BLaER1 (cell line): ENCODE measurements around the gene SRSF12.

ENCODE experiments used
- H3K27ac ChIP-seq: shearing (Covaris generic); formaldehyde crosslinking; 2 replicates; pipeline ENCODE4 v1.8.1; 2022
- H3K27me3 ChIP-seq: shearing (Covaris generic); formaldehyde crosslinking; 2 replicates; pipeline ENCODE4 v1.8.1; 2022
- H3K36me3 ChIP-seq: shearing (Covaris generic); formaldehyde crosslinking; 2 replicates; pipeline ENCODE4 v1.8.1; 2022
- H3K4me1 ChIP-seq: shearing (Covaris generic); formaldehyde crosslinking; 2 replicates; pipeline ENCODE4 v1.8.1; 2022
- H3K4me2 ChIP-seq: shearing (Covaris generic); formaldehyde crosslinking; 2 replicates; pipeline ENCODE4 v1.8.1; 2022
- H3K4me3 ChIP-seq: shearing (Covaris generic); formaldehyde crosslinking; 2 replicates; pipeline ENCODE4 v1.8.1; 2022
- H3K9ac ChIP-seq: shearing (Covaris generic); formaldehyde crosslinking; 2 replicates; pipeline ENCODE4 v1.8.1; 2022
- H3K9me3 ChIP-seq: shearing (Covaris generic); formaldehyde crosslinking; 2 replicates; pipeline ENCODE4 v1.8.1; 2022
- H4K20me1 ChIP-seq: shearing (Covaris generic); formaldehyde crosslinking; 2 replicates; pipeline ENCODE4 v1.8.1; 2022
- Cebpa-rat ChIP-seq: shearing (Covaris generic); IDR thresholded peaks from 2 replicates; pipeline ENCODE4 v1.8.1; 2022

Gene SRSF12

DNA sequence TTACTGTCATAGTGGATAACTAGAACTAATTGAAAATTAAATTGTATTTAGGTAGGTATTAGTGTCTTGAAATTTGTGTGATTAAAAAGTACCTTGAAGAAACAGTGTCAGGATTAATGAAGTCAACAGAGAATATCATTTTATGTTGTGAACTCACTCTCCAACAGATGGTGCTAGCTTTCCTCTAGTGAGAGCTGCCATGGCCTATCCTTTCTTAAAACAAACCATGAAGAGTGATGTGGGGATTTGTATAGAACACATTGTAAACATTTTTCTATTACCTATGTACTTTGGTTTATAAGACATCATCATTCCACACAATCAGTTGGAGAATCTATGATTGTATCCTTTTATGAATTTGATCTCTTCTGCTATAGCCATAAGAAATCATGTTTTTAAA, 4.8 kb upstream of the SRSF12 start:
- no peak overlapping the region for H3K27ac ChIP-seq

DNA sequence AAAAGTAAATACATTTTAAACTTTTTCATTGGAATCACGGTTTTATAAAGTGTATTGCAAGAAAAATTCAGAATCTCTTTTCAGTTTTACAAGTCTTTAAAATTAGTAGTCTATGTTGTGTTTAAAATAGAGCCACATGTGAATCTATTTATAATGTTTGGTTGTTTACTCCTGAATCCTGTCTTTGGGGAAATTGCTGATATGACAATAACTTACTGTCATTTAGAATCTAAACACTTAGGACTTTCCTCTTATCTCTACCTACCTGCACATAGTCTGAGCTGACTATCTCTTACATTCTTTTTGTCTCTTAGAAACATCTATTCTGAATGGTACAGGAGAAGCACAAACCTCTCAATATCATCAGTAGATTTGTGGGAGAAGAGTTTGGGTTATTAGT, 4.1 kb upstream of the SRSF12 start:
- Histone ChIP-seq H4K20me1 (no peaks in the 10 kb centered on the region), H3K27ac (no peak overlapping the region), H3K4me2 (no peak overlapping the region), H3K9ac (no peak overlapping the region), H3K9me3 (no peaks in the 10 kb centered on the region), H3K4me3 (no peak overlapping the region), H3K27me3 (peaks cover 14% of the 10 kb centered on the region; the same call in 1 of the 2 replicates), H3K36me3 (no peaks in the 10 kb centered on the region), H3K4me1 (0 out of 2 replicates have a peak, but pooled peaks cover 1% of the 10 kb centered on the region)
- TF ChIP-seq Cebpa-rat: no peak

More for the DNA sequence above, 4.8 kb upstream of the SRSF12 start:
- H3K4me3 ChIP-seq: no peak overlapping the region
- no peaks in the 10 kb centered on the region for H3K4me1 ChIP-seq
- no peaks in the 10 kb centered on the region for H4K20me1 ChIP-seq
- no peak for TF ChIP-seq Cebpa-rat
- H3K9me3 ChIP-seq: no peaks in the 10 kb centered on the region
- no peaks in the 10 kb centered on the region for H3K36me3 ChIP-seq
- no peak overlapping the region for H3K4me2 ChIP-seq
- H3K27me3 ChIP-seq: peaks cover 7% of the 10 kb centered on the region; the same call in 1 of the 2 replicates
- no peak overlapping the region for H3K9ac ChIP-seq

DNA sequence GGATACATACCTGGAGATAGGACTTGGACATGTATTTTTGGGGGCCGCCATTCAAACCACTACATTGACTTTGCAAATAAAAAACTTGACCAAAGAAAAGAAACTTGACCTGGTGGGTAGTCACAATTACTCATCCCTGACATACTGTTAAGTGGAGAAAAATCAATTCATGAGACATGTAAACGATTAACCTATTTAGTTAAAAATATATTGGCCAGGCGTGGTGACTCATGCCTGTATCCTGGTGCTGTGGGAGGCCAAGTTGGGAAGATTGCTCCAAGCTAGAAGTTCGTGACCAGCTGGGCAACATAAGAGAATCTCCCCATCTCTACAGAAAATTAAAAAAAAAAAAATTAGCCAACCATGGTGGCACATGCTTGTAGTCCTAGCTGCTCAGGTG, 2.5 kb upstream of the SRSF12 start:
- H3K27ac ChIP-seq: no peak overlapping the region
- TF ChIP-seq Cebpa-rat: no peak
- no peaks in the 10 kb centered on the region for H3K36me3 ChIP-seq
- no peaks in the 10 kb centered on the region for H4K20me1 ChIP-seq
- no peak overlapping the region for H3K4me2 ChIP-seq
- H3K9me3 ChIP-seq: no peaks in the 10 kb centered on the region
- 0 out of 2 replicates have a peak, but pooled peaks cover 3% of the 10 kb centered on the region for H3K4me1 ChIP-seq
- H3K4me3 ChIP-seq: no peak overlapping the region
- H3K9ac ChIP-seq: no peak overlapping the region
- H3K27me3 ChIP-seq: peaks cover 21% of the 10 kb centered on the region; the same call in 1 of the 2 replicates

DNA sequence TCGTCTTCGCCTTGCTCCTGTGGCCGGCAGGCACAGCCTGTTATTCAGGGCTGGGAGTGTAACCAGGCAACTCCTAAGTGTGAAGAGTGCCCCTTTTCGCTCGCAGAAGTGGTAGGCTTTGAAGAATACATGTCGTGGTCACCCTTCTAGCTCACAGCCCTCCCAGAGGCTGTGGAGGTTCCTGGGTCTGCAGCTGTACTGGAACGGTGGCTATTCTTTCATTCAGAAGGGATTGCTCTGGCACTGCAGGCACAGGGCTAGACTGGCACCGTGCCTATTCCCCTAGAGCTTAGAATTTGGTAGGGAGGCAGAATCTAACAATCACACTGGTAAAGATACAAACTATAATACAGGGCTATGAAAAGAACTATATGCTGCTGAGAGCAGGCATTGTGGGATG, 1.1 kb upstream of the SRSF12 start:
- no peak overlapping the region for H3K4me2 ChIP-seq
- H3K36me3 ChIP-seq: no peaks in the 10 kb centered on the region
- H3K27me3 ChIP-seq: peaks cover 21% of the 10 kb centered on the region; the same call in 1 of the 2 replicates
- no peaks in the 10 kb centered on the region for H4K20me1 ChIP-seq
- TF ChIP-seq Cebpa-rat: no peak
- 0 out of 2 replicates have a peak, but pooled peaks cover 3% of the 10 kb centered on the region for H3K4me1 ChIP-seq
- no peak overlapping the region for H3K9ac ChIP-seq
- H3K4me3 ChIP-seq: no peak overlapping the region
- no peak overlapping the region for H3K27ac ChIP-seq
- no peaks in the 10 kb centered on the region for H3K9me3 ChIP-seq

DNA sequence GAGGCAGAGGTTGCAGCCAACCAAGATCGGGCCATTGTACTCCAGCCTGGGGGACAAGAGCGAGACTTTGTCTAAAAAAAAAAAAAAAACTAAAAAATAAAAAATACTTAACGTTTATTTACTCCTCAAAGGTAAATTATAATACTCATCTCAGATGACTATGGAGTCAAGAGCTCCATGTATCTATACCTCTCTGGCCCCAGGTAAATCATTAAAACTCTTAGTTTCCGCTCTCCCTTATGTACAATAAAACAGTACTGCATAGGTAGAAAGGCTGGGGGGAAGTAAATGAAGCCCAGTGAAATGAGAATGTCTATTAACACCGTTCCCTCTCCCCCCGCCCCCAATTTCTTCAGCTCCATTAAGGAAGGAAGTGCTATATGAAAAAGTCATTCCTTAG, 1.2 kb downstream of the SRSF12 start:
- Histone ChIP-seq H3K4me3 (no peak overlapping the region), H3K9me3 (no peaks in the 10 kb centered on the region), H3K27ac (no peak overlapping the region), H3K36me3 (no peaks in the 10 kb centered on the region), H3K4me2 (peak overlapping the region; percentile 76), H4K20me1 (no peaks in the 10 kb centered on the region), H3K4me1 (0 out of 2 replicates have a peak, but pooled peaks cover 3% of the 10 kb centered on the region), H3K9ac (no peak overlapping the region), H3K27me3 (peaks cover 21% of the 10 kb centered on the region; the same call in 1 of the 2 replicates)
- no peak for TF ChIP-seq Cebpa-rat

DNA sequence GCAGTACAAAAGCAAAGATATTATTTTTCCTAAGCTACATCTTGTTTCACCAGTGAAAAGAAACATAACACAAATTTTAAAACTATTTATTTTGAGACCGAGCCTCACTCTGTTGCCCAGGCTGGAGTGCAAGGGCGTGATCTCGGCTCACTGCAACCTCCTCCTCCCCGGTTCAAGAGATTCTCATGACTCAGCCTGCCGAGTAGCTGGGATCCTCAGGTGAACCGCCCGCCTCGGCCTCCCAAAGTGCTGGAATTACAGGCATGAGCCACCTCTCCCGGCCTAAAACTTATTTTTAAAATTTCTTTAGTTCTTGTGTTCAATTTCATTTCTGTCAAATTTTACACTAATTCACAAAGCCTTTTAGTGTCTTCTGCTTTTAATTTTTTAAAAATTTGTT, 5.9 kb downstream of the SRSF12 start:
- no peak overlapping the region for H3K4me2 ChIP-seq
- H3K4me1 ChIP-seq: 0 out of 2 replicates have a peak, but pooled peaks cover 2% of the 10 kb centered on the region
- no peak overlapping the region for H3K4me3 ChIP-seq
- no peaks in the 10 kb centered on the region for H4K20me1 ChIP-seq
- H3K36me3 ChIP-seq: no peaks in the 10 kb centered on the region
- H3K9ac ChIP-seq: no peak overlapping the region
- no peak overlapping the region for H3K27ac ChIP-seq
- H3K9me3 ChIP-seq: no peaks in the 10 kb centered on the region
- TF ChIP-seq Cebpa-rat: no peak
- peaks cover 7% of the 10 kb centered on the region; the same call in 1 of the 2 replicates for H3K27me3 ChIP-seq

DNA sequence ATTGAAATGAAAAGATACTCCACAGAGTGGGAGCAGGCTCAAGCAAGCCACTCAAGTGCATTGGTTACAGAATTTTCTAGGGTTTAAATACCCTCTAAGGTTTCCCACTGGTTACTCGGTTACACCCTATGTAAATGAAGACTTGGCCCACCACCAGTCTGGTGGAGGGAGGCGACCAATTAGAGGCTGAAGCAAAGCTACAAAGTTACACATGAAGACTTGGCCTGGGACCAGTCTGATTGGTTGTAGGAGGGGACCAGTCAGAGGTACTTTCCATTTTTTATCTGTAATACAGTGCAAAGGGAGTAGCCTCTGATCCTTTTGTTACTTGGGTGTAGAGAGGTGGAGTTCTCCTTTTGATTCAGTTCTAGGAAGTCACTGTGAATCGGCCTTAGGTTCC, 7.6 kb downstream of the SRSF12 start:
- H3K4me2 ChIP-seq: no peak overlapping the region
- H4K20me1 ChIP-seq: no peaks in the 10 kb centered on the region
- H3K4me1 ChIP-seq: no peaks in the 10 kb centered on the region
- H3K9ac ChIP-seq: no peak overlapping the region
- no peak overlapping the region for H3K27ac ChIP-seq
- no peak for TF ChIP-seq Cebpa-rat
- H3K9me3 ChIP-seq: no peaks in the 10 kb centered on the region
- no peaks in the 10 kb centered on the region for H3K36me3 ChIP-seq
- no peak overlapping the region for H3K4me3 ChIP-seq
- H3K27me3 ChIP-seq: no peaks in the 10 kb centered on the region

DNA sequence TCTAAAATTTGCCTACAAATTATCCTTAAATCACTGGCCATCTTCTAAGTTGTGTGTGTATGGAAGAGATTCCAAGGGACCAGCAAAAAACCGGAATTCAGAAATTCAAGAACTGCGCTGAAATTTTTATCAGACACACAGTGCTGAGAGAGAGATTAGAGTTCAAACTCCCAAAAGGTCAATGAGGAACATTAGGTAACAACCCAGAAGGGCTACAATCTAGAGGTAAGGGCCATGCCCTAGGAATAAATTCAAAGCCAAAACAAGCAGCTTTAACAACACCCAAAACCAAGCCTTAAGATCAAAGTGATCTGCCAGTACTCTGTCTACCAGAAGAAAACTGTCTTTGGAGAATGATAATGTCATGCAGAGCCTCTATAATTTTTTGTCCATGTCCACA, 17.8 kb downstream of the SRSF12 start:
- Histone ChIP-seq H3K9ac (no peak overlapping the region), H3K4me2 (no peak overlapping the region), H3K27ac (no peak overlapping the region), H3K4me3 (no peak overlapping the region), H3K4me1 (no peaks in the 10 kb centered on the region), H4K20me1 (no peaks in the 10 kb centered on the region), H3K9me3 (no peaks in the 10 kb centered on the region), H3K36me3 (no peaks in the 10 kb centered on the region), H3K27me3 (no peaks in the 10 kb centered on the region)
- no peak for TF ChIP-seq Cebpa-rat

DNA sequence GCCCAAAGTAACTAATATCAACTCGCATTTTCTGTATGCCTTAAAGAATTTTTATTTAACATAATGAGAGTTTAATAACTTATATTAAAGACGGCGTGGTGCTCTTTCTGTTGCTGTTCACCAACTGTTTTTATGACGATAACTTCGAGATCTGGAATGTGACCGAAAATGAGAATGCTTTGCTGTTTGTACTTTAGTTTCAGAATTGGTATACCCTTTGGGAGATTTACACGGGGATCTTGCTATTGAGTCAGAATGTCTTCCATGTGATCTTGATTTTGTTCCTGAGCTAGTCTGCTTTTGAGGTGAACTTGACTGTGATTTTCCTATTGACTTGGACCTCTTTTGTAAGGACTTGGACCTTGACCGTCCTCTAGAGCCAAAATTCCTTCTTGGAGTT, 19.4 kb downstream of the SRSF12 start:
- Histone ChIP-seq H3K4me1 (no peaks in the 10 kb centered on the region), H4K20me1 (no peaks in the 10 kb centered on the region), H3K27me3 (no peaks in the 10 kb centered on the region), H3K36me3 (no peaks in the 10 kb centered on the region), H3K9ac (no peak overlapping the region), H3K9me3 (no peaks in the 10 kb centered on the region), H3K4me3 (no peak overlapping the region), H3K4me2 (no peak overlapping the region), H3K27ac (no peak overlapping the region)
- TF ChIP-seq Cebpa-rat: no peak

DNA sequence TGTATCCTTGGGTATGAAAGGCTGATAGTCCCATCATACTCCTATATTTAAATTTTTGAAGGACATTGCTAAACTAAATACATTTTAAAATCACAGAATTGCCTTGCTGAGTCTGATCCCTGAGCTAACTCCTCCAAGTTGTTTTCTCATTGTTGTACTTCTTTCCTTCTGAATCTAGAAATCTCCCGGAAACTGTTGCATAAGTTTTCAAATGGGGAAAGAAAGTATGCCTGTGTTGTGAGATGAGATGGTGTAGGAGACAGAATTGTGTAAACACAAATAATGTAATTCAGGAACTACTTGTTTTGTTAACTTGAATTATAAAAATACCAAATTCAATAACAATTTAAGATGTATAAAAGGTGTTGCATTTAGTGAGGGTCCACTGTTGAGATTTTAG, 30.0 kb downstream of the SRSF12 start:
- Histone ChIP-seq H4K20me1 (peaks cover 55% of the 10 kb centered on the region), H3K27ac (no peak overlapping the region)

More for the DNA sequence above, 30.0 kb downstream of the SRSF12 start:
- peaks cover 12% of the 10 kb centered on the region for H3K4me1 ChIP-seq
- H3K4me3 ChIP-seq: no peak overlapping the region
- TF ChIP-seq Cebpa-rat: no peak
- H3K36me3 ChIP-seq: peaks cover 31% of the 10 kb centered on the region
- no peak overlapping the region for H3K4me2 ChIP-seq
- no peaks in the 10 kb centered on the region for H3K9me3 ChIP-seq
- H3K9ac ChIP-seq: no peak overlapping the region
- H3K27me3 ChIP-seq: no peaks in the 10 kb centered on the region
